NCI-H128 (cell line): Measurements from ENCODE around the gene MOSPD3.

Experiments used
- DNase-seq: peaks from one replicate; lab custom pipeline; 2025; ENCODE audit not compliant: unreplicated experiment; lab: John Stamatoyannopoulos, UW

The MOSPD3 gene

DNA sequence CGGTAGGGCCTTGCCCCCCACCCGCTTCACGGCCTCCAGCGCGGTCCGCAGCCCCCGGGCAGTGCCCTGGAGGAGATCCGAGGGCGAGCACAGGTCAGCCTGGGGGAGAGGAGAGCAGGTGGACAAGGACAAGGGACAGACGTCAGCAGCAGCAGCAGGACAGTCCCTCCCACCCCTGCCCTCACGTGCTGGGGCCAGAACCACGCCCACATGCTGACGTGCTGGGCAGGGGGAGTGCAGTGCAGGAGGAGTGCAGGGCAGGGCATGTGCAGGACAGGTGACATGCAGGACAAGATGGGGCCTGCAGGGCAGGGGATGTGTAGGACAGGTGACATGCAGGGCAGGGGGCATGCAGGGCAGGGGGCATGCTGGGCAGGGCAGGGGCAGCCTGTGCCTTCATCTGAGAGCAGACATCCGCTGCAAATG lies 37.1 kb upstream of the MOSPD3 start:
- no peak for DNase-seq

GRCh38 chr7:100575746-100576383 lies 36.5 kb upstream of the MOSPD3 start:
- DNase-seq: no peak

GRCh38 chr7:100576384-100576993 lies 35.9 kb upstream of the MOSPD3 start:
- no peak for DNase-seq

DNA sequence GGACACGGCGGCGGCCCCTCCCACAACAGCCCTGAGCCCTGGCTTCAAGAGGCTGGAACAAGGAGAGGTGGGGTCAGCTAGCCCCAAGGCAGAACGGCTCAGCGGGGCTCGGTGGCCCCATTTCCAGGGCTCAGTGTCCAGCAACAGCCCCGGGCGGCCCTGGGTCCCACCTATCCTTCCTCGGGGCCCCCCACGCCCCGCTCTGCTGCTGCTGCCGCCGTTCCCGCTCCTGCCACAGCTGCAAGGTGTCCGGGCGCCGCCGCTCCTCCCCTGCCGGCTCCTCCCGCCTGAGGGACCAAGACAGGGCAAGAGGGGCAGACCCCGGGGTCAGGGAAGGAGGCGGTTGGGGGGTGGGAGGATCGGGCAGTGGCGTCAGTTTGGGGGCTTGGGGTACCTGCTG lies 35.2 kb upstream of the MOSPD3 start:
- DNase-seq: no peak

DNA sequence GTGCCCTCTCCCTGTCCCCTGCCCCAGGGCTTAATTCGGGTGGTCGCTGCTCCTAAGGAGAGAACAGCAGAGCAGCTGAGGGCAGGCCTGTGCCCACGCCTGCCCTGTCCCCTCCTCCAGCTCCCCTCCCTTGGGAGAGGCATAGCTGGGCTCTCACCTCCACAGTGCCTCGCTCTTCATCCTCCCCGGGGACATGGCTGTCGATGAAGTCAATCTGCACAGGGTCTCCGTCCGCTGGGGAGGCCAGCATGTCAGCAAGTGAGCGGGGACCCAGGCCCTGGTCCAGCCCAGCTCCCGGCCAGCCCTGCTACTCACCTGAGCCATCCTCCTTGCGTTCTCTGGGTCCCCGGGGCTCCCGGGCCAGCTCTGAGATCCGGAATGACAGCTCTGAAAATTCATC lies 34.8 kb upstream of the MOSPD3 start:
- no peak for DNase-seq

GRCh38 chr7:100578246-100579183 lies 33.8 kb upstream of the MOSPD3 start:
- DNase-seq: no peak

DNA sequence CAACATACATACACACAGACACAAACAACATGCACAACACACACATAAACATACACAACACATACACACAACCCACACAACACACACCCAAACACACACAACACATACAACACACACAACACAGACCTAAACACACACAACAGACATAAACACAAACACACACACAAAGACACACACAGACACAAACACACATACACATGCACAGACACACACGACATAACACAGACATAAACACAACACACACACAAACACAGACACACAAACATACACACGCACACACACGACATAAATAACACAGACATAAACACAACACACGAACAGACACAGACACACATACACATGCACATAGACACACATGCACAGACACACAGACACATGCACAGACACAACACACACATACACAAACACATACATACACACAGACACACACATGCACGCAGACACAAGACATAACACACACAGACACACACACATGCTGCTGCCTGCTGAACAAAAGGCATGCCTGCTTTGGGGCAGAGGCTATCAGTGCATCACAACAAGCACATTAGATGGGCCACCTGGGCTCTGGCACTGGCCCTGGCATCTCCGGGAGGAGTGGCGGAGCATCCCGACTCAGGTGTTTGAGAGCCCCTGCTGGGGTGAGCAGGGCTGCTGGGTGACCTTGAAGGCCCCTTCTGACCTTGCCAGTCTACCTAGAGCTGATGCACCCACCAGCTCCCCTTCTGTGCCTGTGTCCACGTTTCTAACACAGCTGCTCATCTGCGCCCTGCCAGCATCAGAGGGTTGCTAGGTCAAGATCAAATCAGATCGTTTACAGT lies 31.7 kb upstream of the MOSPD3 start:
- no peak for DNase-seq

GRCh38 chr7:100582041-100582579 lies 30.2 kb upstream of the MOSPD3 start:
- no peak for DNase-seq

DNA sequence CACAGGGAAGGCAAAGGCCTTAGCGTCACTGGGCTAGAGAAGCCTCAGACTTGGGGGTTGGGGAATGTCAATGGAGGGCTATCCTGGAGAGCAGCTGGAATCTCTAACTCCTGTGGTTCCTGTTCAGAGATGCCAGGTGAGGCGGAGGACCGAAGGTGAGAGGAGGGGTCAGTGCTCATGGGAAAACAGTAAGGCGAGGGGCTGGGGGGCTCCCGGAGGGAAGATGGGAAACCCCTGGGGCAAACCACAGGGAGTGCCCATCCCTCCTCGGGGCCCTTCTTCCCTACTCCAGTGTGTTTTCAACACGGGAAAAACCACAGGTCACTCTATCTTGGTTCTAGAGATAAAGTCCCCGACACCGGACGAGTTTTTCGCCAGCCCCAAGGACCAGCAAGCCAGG lies 29.7 kb upstream of the MOSPD3 start:
- no peak for DNase-seq

- no peak for DNase-seq
Observed at GRCh38 chr7:100583132-100584053, 28.9 kb upstream of the MOSPD3 start.

GRCh38 chr7:100584054-100584682 lies 28.2 kb upstream of the MOSPD3 start:
- no peak for DNase-seq

GRCh38 chr7:100584683-100585510 lies 27.4 kb upstream of the MOSPD3 start:
- no peak for DNase-seq

- DNase-seq: no peak
Observed at GRCh38 chr7:100585511-100586265, 26.7 kb upstream of the MOSPD3 start, which contains the start of gene LRCH4. TSS of gene LRCH4 (minus strand) at chr7:100586129. CDS start at chr7:100586100, 29 bp downstream.

- DNase-seq: peak; percentile 99
Observed at GRCh38 chr7:100586266-100587025, 25.9 kb upstream of the MOSPD3 start, which contains the start of gene FBXO24. TSS of gene FBXO24 (plus strand) at chr7:100586328. CDS start at chr7:100586626, 298 bp downstream.

- no peak for DNase-seq
Observed at GRCh38 chr7:100588438-100588837, 23.9 kb upstream of the MOSPD3 start.

DNA sequence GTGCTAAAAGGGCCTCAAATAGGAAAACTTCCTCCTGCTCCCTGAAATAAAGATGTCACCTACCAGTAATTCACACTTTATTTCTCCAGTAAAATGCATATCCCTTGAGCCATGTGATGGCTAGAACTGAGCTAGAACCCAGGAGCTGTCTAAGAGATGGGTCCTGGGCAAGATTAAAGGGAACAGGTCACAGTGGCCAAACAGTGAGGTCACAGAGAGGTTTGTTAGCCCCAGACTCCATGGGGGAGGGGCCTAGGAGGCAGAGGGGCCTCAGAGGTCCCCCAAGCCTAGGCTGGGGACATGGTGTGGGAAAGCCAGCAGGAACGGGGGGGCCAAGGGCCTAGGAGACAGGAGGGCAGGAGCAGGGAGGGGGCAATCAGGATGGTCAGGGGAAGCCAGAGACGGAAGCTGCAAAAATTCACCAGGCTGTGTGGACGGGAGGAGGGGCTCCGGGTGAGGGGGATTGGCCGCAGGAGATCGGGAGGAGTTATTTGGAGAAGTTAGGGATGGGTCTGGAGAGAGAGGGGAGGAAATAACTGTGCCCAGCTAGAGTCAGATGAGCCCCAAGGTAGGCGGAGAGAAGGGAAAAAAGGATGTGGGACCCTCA lies 22.9 kb upstream of the MOSPD3 start:
- DNase-seq: no peak
